ENCODE data around the gene APOL4.
"Not testable (repeated sequence)": the region's sequence is repeated elsewhere in the genome, so short reads cannot be mapped to it uniquely, and the experiment has no call there.

The APOL4 gene

DNA sequence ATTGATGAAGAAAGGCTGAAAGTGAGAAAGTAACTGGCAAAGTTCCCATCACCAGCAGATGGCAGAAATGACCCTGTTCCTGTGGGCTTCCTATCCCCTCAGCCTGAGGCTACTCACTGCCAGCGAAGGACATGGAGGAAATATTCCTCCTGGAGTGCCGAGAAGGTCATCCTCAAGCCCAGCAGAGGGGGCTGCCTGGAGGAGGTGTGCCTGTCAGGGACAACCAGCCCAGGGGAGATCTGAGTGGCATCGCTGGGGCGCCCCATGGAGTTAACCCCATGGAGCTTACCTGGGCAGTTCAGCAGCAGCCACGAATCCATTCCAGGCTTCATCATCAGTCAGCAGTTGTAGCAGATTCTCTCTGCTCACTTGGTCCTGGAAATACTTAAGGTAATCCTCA lies 29.4 kb upstream of the APOL4 start:
- DNase-seq: not testable (repeated sequence)

- DNase-seq: not testable (repeated sequence)
Observed at GRCh38 chr22:36229649-36230048, 28.0 kb upstream of the APOL4 start.

- no peak for DNase-seq
Observed at GRCh38 chr22:36228944-36229343, 27.3 kb upstream of the APOL4 start.

DNA sequence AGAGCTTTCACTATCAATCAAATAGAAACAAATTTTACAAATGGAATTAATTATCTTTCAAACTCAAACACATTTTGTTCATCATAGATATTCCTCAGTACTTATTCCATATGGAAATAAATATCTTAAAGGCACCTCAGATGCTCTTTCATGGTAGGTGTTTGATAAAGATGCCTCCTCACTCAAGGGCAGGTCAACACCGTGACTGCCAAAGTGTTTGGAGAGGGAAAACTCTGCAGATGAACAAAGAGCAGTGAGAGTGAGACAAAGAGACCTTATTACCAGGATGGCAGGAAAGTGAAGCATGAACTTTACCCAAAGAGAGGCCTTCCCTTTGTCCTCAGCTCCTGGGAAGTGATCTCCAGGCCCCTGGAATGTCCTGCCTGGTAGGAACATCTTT lies 26.8 kb upstream of the APOL4 start:
- not testable (repeated sequence) for DNase-seq

GRCh38 chr22:36227806-36228205 lies 26.2 kb upstream of the APOL4 start:
- no peak for DNase-seq

- peak; percentile 45 to 50 (median 49) for DNase-seq
Observed at GRCh38 chr22:36227396-36227795, 25.8 kb upstream of the APOL4 start.

DNA sequence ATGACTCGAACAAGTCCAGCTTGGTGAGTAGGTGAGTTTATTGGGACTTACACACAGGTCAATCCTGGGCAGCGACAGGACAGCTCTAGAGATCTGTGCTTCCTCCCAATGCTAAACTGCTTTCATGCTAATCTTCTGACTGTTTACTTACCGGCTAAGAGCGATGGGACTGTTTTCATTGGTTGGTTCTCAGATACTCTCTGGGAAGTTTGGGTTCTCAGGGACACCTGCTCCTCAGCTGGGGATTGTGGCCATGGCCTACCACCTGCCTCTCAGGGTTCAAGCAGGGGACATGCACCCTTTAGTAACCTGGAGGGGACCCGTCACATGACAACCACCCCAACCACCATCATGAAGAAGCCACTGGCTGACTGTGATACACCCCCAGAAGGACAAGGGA lies 24.6 kb upstream of the APOL4 start:
- no peak for DNase-seq

GRCh38 chr22:36225333-36225922 lies 23.8 kb upstream of the APOL4 start:
- no peak for DNase-seq

DNA sequence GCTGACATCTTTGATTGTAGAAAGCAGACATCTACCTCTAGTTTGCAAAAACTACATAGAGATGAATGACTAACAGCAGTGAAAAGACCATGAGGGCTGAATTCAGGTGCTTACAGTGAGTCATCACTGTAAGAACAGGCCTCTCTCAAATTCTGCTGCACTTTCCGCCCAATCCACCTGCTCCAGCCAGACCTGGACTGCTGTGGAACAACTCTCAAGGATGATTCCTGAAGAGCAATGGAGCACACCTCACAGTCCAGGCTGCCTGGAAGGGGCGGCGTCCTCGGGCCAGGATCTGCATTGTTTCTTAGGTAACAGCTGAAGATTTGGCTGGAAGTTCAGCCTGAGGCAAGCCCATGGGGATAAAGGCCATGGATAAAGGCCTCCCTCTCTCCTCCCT lies 22.6 kb upstream of the APOL4 start:
- no peak for DNase-seq

GRCh38 chr22:36223504-36223903 lies 21.9 kb upstream of the APOL4 start:
- DNase-seq: peak in 1 of 3 donors; percentile 33

GRCh38 chr22:36222887-36223450 lies 21.4 kb upstream of the APOL4 start:
- DNase-seq: no peak

GRCh38 chr22:36221799-36222751 lies 20.5 kb upstream of the APOL4 start:
- DNase-seq: peak; percentile 46 to 54 (median 49)

DNA sequence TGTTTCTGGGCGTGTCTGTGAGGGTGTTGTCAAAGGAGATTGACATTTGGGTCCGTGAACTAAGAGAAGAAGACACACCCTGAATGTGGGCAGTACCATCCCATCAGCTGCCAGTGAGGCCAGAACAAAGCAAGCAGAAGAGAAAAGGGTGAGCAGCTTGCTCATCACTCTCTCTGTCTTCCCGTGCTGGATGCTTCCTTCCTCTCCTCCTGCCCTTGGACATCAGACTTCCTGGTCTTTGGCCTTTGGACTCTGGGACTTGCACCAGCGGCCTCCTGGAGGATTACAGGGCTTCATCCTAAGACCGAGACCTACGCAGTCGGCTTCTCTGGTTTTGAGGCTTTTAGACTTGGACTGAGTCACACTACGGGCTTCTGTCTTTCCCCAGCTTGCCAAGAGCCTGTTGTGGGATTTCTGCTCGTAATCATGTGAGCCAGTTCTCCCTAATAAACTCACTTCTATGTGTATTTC lies 18.9 kb upstream of the APOL4 start:
- DNase-seq: peak; percentile 65 to 79 (median 70)

GRCh38 chr22:36218648-36219193 lies 17.1 kb upstream of the APOL4 start:
- peak in 1 of 3 donors; percentile 56 for DNase-seq

DNA sequence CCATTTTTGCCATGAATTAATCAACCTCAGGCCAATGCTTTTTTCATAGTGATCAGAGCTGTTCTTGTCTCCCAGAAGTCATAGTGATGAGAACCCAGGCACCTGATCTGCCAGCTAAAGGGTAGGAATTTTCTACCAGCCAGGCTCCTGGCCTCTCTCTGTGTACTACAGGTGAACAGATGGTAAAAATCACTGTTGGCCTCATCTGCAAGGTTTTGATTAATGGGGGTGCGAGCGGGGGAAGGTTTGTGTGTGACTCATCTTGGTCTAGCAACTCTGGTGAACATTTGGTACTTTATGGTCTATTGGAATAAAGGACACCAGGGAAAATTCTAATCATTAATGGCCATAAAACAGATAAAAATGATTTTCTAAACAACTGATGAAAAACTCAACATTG lies 14.4 kb upstream of the APOL4 start:
- no peak for DNase-seq

DNA sequence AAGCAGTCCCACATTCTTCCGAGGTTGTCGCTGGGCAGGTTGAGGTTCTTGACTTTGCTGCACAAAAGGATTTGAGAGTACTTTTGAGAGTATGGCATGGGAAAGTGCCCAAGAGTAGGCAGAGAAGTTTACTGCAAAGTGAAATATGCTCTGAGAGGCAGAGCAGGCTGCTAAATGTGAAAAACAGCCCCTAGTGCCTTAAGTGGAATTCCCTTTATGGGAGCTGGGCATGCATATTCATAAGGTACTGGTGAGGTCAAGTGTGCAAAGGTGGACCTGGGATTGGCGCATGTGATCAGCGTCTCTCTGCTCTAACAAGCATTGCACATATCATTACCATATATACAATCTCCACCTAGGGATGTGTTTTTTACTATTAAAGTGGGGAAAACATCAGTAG lies 12.0 kb upstream of the APOL4 start:
- no peak for DNase-seq

- DNase-seq: peak; percentile 52 to 60 (median 55)
Observed at GRCh38 chr22:36212901-36213300, 11.3 kb upstream of the APOL4 start.

DNA sequence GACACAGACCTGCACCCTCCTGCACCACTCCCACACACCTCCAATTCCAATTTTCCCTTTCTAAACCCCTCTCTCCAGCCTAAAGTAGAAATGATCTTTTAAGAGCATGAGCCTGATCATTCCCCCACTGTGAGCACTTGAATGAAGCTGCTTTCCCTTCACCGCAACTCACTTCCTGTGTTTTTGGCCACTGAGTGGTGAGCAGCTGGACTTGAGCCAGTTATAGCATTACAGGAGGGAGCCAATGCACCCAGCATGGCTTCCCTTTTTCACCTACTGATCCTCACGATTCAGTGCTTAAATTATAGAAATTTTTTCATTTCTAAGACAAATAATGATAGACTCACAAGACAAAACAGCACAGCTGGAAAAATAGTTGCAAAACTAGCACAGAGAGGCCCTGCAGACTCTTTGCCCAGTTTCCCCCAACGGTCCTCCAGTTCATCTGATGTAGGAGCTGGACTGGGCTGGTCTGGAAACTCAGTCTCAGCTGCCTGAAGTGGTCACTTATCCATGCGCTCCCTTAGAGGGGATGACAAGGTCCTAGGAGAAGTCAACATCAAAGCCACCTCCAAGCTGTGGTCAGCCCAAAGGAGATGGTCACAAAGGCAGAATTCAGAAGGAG lies 9.7 kb upstream of the APOL4 start:
- DNase-seq: peak; percentile 49 to 59 (median 51)

- DNase-seq: peak in 2 of 3 donors; percentile 35 to 52
Observed at GRCh38 chr22:36210224-36210623, 8.6 kb upstream of the APOL4 start.

DNA sequence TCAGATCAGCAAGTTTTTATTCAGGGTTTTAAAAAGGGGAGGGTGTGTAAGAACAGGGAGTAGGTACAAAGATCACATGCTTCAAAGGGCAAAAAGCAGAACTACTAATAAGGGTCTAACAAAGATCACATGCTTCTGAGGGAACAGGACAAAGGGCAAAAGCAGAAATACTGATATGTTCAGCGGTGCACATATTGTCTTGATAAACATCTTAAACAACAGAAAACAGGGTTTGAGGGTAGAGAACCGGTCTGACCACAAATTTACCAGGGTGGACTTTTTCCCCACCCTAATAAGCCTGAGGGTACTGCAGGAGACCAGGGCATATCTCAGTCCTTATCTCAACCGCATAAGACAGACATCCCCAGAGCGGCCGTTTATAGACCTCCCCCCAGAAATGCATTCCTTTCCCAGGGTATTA lies 7.9 kb upstream of the APOL4 start:
- not testable (repeated sequence) for DNase-seq

DNA sequence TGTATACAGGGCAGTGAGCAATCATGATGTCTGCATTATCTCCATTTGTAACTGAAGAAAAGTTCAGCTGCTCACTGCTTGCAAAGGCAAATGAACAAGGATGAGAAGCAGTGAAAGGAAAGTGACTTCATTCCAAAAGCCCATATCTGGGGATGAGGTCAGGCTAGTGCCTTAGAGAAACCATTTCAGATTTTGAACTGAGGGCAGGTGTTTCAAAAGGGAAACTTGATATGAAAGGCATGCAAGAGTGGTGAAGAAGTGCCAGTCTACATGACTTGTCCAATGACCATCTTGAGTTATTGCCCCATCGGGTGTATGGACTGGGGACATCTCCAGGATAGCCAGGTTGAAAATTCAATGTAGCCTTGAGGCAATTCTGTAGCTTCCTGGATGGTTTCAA lies 7.3 kb upstream of the APOL4 start:
- peak in 2 of 3 donors; percentile 41 to 72 for DNase-seq

DNA sequence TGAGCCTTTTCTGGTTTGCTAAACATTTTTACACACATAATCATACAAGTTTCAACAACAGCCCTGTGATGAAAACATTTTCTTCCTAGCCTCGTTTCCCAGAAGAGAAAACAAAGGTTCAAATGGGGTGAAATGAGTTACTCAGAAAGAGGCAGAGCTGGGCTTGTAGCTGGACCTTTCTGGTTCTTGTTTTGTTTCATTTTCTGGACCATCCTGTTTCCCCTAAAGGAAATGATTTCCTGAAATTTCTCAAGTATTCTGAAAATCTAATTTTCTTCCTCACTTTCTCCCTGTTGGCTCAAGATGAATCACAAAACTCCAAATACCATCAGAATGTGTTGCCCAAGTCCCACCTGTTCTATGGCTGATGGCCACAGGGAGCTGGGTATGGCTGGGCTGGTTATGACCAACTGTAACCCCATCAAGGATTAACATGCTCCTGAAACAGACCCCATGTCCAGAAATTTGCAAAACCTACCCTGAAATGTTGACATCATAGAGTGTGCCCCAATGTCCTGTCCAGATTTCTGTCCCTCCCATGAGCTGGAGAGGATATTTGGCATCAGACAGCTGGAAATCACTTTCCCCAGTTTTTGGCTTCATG lies 6.7 kb upstream of the APOL4 start:
- peak in 1 of 3 donors; percentile 79 for DNase-seq

All from suppressor macrophage treated with lipopolysaccharide for 1 hour (primary cell).